Thoracic aorta (tissue), 2 donors: ENCODE measurements around the gene STAT1. TPM values are rescaled to one million over a fixed set of nuclear protein-coding genes. Genes with fewer than 3 reads are reported as not detected.

Source experiments
- ATAC-seq: fragments of 150-250 bp; one replicate; pipeline ENCODE4 v1.8.0; 2017; ENCODE audit warnings: low read depth; ENCODE audit not compliant: insufficient number of reproducible peaks, low FRiP score
- DNase-seq: peaks from one replicate; pipeline ENCODE4 v3.0.0-alpha.2; 2020; ENCODE audit warnings: low spot score
- H3K27ac ChIP-seq, 2 donors: fragments of 200-600 bp; sonication (generic); 1 replicate in 1 of 2; 2 replicates in 1 of 2; pipeline ENCODE4 v1.5.1; 2016; ENCODE audit warnings: mild to moderate bottlenecking in 2 of 2, moderate library complexity in 2 of 2
- H3K27me3 ChIP-seq: fragments of 200-600 bp; sonication (generic); replicated peaks from 2 replicates; pipeline ENCODE4 v1.6.0; 2016; ENCODE audit warnings: mild to moderate bottlenecking; ENCODE audit not compliant: insufficient read depth
- H3K36me3 ChIP-seq: fragments of 200-600 bp; sonication (generic); one replicate; pipeline ENCODE4 v1.5.1; 2016
- H3K4me1 ChIP-seq, 2 donors: fragments of 200-600 bp; sonication (generic); 1 replicate in 1 of 2; 2 replicates in 1 of 2; pipeline versions ENCODE4 v1.5.1 to v1.6.0; 2016; ENCODE audit warnings: low read depth in 2 of 2, mild to moderate bottlenecking in 1 of 2; ENCODE audit not compliant: control insufficient read depth in 1 of 2
- H3K4me3 ChIP-seq: fragments of 200-600 bp; sonication (generic); 2 replicates; pipeline ENCODE4 v1.5.1; 2016; ENCODE audit warnings: mild to moderate bottlenecking
- H3K9me3 ChIP-seq: fragments of 200-600 bp; sonication (generic); 2 replicates; pipeline ENCODE4 v1.5.1; 2016
- total RNA-seq, 2 donors: library from RNA; depleted of rRNA; stranded (reverse); fragments of >200 nt; gene quantifications; one replicate each; pipeline versions ENCODE4 v1.1.0 to v1.2.3, GENCODE V29; 2016
- TF ChIP-seq, protein P1 (sequence below): fragments of 200-600 bp; sonication (generic); IDR thresholded peaks from one replicate; pipeline ENCODE4 v1.5.1; 2019; ENCODE audit warnings: antibody characterized with exemption

The STAT1 gene
- total RNA-seq, 2 donors from 2014 or later, result 67.4 to 82.6 TPM

- ATAC-seq, result no peak
- H3K36me3 ChIP-seq, result no peaks in the 10 kb centered on the region
- H3K27me3 ChIP-seq, result no peaks in the 10 kb centered on the region
- no peak overlapping the region for H3K27ac ChIP-seq
- H3K9me3 ChIP-seq, result no peaks in the 10 kb centered on the region
- no peak overlapping the region for H3K4me3 ChIP-seq
- no peak for DNase-seq
- H3K4me1 ChIP-seq, result peaks cover 0 to 6% of the 10 kb centered on the region in 2 donors
- TF ChIP-seq, protein P1, sequence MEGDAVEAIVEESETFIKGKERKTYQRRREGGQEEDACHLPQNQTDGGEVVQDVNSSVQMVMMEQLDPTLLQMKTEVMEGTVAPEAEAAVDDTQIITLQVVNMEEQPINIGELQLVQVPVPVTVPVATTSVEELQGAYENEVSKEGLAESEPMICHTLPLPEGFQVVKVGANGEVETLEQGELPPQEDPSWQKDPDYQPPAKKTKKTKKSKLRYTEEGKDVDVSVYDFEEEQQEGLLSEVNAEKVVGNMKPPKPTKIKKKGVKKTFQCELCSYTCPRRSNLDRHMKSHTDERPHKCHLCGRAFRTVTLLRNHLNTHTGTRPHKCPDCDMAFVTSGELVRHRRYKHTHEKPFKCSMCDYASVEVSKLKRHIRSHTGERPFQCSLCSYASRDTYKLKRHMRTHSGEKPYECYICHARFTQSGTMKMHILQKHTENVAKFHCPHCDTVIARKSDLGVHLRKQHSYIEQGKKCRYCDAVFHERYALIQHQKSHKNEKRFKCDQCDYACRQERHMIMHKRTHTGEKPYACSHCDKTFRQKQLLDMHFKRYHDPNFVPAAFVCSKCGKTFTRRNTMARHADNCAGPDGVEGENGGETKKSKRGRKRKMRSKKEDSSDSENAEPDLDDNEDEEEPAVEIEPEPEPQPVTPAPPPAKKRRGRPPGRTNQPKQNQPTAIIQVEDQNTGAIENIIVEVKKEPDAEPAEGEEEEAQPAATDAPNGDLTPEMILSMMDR, result no peak
Measured at GRCh38 chr2:191048073-191048472, 34.1 kb upstream of the STAT1 start.

GRCh38 chr2:191045141-191045540 lies 31.2 kb upstream of the STAT1 start:
- ATAC-seq (no peak), DNase-seq (no peak)
- Histone ChIP-seq H3K4me3 (no peak overlapping the region), H3K9me3 (no peaks in the 10 kb centered on the region), H3K27me3 (no peaks in the 10 kb centered on the region), H3K36me3 (no peaks in the 10 kb centered on the region), H3K27ac (no peak overlapping the region), H3K4me1 (peaks cover 0 to 2% of the 10 kb centered on the region in 2 donors)
- TF ChIP-seq, protein P1, result no peak

- no peak for ATAC-seq
- no peak overlapping the region for H3K4me3 ChIP-seq
- no peaks in the 10 kb centered on the region for H3K4me1 ChIP-seq
- no peak for DNase-seq
- TF ChIP-seq, protein P1, result no peak
- H3K27ac ChIP-seq, result no peak overlapping the region
- no peaks in the 10 kb centered on the region for H3K36me3 ChIP-seq
- H3K27me3 ChIP-seq, result no peaks in the 10 kb centered on the region
- no peaks in the 10 kb centered on the region for H3K9me3 ChIP-seq
Measured at GRCh38 chr2:191043438-191043837, 29.5 kb upstream of the STAT1 start.

DNA sequence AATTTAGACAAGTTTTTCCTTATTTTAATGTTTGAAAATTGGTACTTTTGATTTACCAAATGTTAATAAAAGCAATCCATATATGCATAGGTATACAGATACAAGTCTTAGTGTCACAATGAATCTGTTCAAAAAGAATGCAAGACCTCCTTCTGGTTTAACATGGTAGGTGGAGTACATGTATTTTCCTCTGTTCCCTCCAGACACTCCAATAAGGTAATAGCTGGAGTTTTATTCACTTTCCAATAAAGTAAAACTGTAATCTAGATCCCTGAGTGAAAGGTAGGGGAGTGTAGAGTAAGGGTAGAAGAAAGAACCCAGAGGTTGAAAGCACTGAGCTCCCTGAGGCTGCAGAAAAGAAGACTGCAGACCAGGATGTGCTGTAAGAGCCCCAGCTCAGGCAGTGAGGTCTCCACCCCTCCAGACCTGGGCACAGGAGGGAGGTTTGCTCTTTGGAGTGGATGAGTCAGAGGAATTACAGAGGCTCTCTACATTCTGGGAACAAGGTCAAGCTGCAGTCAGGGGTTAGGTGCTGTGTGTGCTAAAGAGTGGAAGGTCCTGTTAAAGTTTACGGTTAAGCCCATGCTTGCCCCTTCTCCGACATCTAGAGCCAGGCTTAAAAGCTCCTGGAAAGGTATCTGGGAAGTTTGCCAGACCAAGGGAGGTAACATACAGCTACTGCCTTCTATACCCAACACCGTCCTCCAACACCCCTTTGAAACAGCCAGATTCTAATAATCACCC lies 27.6 kb upstream of the STAT1 start:
- TF ChIP-seq, protein P1, result no peak
- Histone ChIP-seq H3K9me3 (no peaks in the 10 kb centered on the region), H3K4me1 (no peaks in the 10 kb centered on the region), H3K36me3 (no peaks in the 10 kb centered on the region), H3K27ac (no peak overlapping the region), H3K4me3 (no peak overlapping the region), H3K27me3 (no peaks in the 10 kb centered on the region)
- no peak for DNase-seq
- no peak for ATAC-seq

DNA sequence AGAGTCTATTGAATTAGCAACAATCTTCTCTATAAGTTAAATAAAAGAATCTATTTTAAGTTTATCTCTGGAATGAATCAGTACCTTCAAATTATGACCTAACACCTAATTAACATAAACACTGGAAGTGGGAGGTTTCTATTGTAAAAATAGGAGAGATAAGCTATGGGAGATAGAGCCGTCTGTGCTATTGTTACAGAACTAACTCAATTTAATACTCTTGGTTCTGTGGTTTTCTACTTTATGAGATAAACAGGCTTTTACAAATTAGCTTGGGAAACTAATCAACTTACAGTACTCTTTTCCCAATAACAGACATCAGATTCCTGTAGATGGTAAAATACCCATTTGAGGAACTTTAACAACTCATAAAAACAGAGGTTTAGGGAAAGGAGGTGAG lies 25.6 kb upstream of the STAT1 start:
- TF ChIP-seq, protein P1, result no peak
- ATAC-seq, result no peak
- H3K27ac ChIP-seq, result no peak overlapping the region
- DNase-seq, result no peak
- H3K36me3 ChIP-seq, result no peaks in the 10 kb centered on the region
- H3K9me3 ChIP-seq, result no peaks in the 10 kb centered on the region
- H3K4me1 ChIP-seq, result no peaks in the 10 kb centered on the region
- H3K4me3 ChIP-seq, result no peak overlapping the region
- no peaks in the 10 kb centered on the region for H3K27me3 ChIP-seq
